Activated effector memory CD4-positive, alpha-beta T cell treated with Interleukin-2 at 50 U/mL for 16 hours (primary cell): ENCODE results near the gene SERTAD1.
A peak's percentile ranks its signal among the peaks of the same experiment; 100 is the strongest.
"Not testable (repeated sequence)": the region's sequence is repeated elsewhere in the genome, so short reads cannot be mapped to it uniquely, and the experiment has no call there.

ENCODE experiments used
- DNase-seq: peaks from one replicate; pipeline ENCODE4 v3.0.0-alpha.2; 2020

Gene SERTAD1

GRCh38 chr19:40425450-40426287 is at the start of gene SERTAD1:
Gene SERTAD1, minus strand, starts transcription at chr19:40425992. Its CDS starts 2,446 bp downstream, at chr19:40423546.
- DNase-seq: peak; percentile 100

- no peak for DNase-seq
Measured at GRCh38 chr19:40474737-40475136, 48.9 kb upstream of the SERTAD1 start.

DNA sequence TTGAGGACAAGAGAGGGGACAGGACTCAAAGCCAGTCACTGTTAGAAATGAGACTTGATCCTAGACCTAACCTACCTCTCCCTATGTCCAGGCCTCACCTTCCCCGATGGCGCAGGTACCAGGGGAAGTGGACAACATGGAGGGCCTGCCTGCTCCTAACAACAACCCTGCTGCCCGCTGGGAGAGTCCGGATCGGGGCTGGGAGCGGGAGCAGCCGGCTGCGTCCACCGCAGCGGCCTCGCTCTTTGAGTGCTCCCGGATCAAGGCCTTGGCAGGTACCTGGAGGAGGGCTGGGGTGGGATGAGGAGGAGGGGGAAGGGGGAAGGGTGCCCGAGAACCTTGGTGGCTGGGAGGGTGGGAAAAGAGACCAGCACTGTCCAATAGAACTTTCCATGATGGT is 46.7 kb upstream of the SERTAD1 start:
- DNase-seq: no peak

- DNase-seq: no peak
Measured at GRCh38 chr19:40471111-40471510, 45.3 kb upstream of the SERTAD1 start.

GRCh38 chr19:40469011-40469410 is 43.2 kb upstream of the SERTAD1 start:
- DNase-seq: no peak

DNA sequence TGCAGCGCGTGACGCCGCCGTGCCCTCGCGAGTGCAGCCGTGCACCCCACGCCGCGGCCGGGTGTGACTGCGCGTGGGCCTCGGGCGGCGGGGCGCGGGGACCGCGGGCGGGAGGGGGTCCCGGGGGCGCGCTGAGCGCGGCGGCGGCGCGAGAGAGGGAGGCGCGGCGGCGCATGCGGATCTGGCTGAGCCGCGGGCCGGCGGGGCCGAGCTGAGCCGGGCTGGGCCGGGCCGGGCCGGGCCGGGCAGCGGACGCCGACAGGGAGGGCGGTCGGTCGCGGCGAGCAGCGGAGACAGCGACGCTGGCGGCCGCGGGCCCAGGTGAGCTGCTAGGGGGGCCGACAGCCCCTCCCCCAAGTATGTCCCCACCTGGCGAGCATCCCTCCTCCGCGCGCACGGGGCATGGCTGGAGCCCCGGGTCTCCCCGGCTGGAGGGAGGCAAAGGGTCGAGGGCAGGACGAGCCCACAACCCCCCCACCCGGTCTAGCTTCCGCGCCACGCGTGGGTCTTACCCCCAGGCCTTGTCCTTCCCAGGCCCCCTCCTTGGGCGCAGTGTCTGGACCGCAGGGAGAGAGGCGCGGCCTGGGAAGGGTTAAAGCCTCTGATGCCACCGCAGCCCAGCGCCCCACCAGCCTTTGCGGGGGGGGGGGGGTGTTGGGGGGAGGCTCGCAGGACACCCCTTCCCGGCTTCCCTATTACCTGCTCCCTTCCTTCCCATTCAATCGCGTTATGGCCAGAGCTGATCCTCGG is 41.4 kb upstream of the SERTAD1 start, which contains the start of gene SPTBN4:
Gene SPTBN4 (plus strand): TSS at position 17 of the 750 bp plus-strand sequence. CDS start 5,621 bp downstream, outside the sequence.
- DNase-seq: no peak

DNA sequence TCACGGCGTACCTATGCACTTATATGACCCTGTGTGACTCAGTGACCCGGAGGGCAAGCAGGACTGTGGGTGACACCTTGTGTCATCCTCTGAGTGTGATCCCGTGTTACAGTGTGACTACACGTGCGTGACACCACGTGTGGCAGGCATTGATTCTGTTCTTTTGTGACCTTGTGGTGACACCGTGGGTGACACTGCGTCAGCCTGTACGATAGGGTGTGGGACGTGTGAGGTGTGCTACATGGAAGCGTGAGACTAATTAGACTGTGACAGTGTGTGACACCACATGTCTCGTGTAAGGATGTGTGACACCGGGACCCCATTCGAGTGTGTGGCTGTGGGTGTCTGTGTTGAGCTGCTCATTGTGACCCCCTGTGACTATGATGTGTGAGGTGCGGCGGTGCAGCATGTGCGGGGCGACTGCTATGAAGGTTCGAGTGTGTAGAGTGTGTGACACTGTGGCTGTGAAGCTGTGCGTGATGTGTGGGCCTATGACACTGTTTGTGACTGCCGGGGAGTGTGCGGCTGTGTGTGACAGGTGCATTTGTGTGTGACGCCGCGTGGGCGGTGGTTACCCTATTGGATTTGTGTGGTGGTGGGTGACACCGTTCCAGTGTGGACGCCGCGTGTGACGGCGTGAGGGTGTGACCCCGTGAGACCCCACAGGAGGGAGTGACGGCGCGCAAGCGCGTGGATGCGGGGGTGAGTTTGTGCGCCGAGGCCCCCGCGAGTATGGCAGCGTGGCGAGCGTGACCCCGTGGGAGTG is 40.6 kb upstream of the SERTAD1 start:
- peak; percentile 2 for DNase-seq

DNA sequence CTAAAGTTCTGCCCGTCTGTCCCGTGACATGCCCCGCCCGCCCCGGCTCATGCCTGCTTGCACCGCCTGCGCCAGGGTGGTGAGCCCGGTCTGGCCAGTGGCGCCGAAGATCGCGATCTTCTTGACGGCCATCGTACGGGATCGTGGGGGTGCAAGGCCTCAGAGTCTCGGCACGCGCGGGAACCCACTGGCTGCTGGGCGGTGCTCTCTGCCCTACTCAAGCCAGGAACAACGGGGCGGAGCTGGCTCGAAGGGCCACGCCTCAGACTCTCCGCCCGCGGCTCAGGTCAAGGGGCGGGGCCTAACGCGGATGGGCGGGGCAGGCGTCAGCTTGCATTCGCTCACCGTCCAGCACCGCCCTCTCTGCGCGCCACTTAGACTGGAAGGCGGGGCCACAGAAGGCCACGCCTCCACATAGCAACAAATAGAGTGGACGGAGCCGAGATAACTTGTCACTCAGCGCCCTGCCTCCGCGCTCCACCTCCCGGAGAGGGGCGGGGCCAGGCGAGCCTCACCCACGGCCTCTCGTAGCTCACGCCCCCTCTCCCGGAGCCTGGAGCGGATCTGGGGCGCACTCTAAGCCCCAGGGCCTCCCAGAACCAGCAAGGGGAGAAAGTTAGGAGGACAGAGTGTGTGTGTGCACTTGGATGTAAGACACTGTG is 39.9 kb upstream of the SERTAD1 start, which contains the start of gene BLVRB:
Gene BLVRB (minus strand): TSS at position 189 of the 662 bp plus-strand sequence. CDS start 57 bp downstream, at position 132.
- peak; percentile 98 for DNase-seq

DNA sequence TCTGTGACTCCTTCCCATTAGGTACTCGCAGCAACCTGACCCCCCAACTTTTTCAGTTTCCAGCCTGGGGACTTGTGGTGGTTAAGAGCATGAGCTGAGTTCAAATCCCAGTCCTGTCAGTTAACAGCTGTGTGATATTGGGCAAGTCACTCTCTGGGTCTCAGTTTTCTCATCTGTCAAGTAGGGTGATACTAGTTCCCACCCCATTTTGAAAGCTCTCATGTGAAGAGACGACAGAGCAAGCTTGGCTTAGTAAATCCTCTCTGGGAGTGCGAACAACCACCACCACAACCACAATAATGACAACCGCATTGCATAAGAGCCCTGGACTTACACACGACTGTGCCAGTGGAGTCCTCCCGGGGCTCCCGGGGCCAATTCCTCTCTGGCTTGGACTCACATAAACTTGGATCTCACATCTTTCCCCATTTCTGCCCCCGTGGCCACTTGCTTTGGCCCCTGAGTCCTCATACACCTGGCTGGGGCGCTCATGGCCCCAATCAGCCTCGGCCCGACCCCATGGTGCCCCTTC is 39.3 kb upstream of the SERTAD1 start:
- no peak for DNase-seq

GRCh38 chr19:40464059-40465024 is 38.5 kb upstream of the SERTAD1 start:
- peak; percentile 49 for DNase-seq

- DNase-seq: not testable (repeated sequence)
Measured at GRCh38 chr19:40463587-40464037, 37.8 kb upstream of the SERTAD1 start.

DNA sequence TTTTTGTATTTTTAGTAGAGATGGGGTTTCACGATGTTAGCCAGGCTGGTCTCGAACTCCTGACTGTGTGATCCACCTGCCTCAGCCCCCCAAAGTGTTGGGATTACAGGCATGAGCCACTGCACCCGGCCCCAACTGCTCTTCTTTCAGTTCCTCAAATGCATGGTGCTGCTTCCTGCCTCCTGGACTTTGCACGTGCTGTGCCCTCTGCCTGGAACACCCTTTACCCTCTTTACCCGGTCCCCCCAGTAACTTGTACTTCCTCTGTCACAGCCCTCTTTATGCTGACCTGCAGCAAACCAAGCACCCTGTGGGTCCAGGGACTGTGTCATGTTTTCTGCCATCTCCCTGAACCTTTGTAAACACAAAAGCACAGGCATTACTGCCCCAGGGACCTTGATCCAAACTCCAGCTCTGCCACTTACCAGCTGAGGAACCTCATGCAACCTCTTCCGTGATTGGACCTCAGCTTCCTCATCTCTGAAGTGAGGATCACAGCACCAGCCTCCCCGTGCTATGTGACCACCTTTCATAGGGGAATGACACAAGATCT is 36.0 kb upstream of the SERTAD1 start:
- no peak for DNase-seq

DNA sequence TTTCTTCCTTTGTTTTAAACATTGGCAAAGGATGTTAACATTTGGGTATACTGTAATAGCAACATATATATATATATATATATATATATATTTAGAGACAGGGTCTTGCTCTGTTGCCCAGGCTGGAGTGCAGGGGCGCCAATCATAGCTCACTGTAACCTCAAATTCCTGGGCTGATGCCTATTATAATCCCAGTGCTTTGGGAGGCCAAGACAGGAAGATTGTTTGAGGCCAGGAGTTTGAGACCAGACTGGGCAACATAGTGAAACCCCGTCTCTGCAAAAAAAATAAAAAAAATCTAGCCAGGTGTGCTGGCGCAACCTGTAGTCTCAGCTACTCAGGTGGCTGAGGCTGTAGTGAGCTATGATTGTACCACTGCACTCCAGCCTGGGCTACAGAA is 34.4 kb upstream of the SERTAD1 start:
- DNase-seq: no peak

- no peak for DNase-seq
Measured at GRCh38 chr19:40458597-40458974, 32.8 kb upstream of the SERTAD1 start.

GRCh38 chr19:40457953-40458596 is 32.3 kb upstream of the SERTAD1 start:
- DNase-seq: no peak

- DNase-seq: no peak
Measured at GRCh38 chr19:40457048-40457447, 31.3 kb upstream of the SERTAD1 start.

DNA sequence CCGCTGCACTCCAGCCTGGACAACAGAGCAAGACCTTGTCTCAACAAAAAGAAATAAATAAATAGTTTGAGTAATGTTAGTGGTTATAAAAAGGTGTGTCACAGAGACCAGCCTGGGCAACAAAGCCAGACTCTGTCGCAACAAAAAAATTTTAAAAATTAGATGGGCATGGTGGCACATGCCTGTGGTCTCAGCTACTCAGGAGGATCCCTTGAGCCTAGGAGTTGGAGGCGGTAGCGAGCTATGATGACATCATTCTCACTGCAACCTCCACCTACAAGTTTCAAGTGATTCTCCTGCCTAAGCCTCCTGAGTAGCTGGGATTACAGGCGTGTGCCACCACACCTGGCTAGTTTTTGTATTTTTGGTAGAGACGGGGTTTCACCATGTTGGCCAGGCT is 28.2 kb upstream of the SERTAD1 start:
- not testable (repeated sequence) for DNase-seq

DNA sequence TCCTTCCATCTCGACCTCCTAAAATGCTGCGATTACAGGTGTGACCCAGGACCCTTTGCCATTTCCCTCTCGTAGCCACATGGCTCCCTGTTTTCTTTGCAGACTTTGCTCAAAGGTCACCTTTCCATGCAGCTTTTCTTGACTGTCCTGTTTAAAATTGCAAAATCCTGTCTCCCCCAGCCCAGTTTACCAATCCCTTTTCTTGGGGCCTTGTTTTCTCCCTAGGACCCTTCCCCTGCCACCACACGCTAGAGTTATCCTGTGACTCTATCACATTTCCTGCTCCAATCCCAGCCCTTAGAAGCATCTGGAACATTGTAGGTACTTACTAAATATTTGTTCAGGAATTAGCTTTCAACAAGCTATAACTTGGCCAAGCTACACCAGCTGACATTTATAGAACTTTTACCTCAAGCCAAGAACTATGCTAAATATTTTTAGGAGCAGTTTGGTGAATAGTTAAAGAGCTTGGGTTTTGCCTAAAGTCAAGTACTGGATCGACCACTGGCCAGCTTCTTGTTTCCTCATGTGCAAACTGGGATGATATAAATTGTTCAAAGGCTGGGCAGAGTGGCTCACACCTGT is 27.5 kb upstream of the SERTAD1 start:
- DNase-seq: no peak

- DNase-seq: no peak
Measured at GRCh38 chr19:40452016-40452415, 26.2 kb upstream of the SERTAD1 start.

GRCh38 chr19:40450664-40451063 is 24.9 kb upstream of the SERTAD1 start:
- no peak for DNase-seq
